SK-N-SH (cell line): ENCODE data around the gene PREPL. TPM values are rescaled to one million over a fixed set of nuclear protein-coding genes. Genes with fewer than 3 reads are reported as not detected.

Experiments used
- CTCF ChIA-PET: fragments of 300-600, 350-600 bp; formaldehyde crosslinking; extraction: SDS; loops from one replicate; lab custom pipeline; 2021; lab: Yijun Ruan, JAX
- POLR2A ChIA-PET: fragments of 350-600 bp; sonication (Branson Sonifier 250); formaldehyde crosslinking; extraction: SDS; loops from one replicate; lab custom pipeline; 2020; ENCODE audit warnings: antibody characterized with exemption, inconsistent platforms; lab: Yijun Ruan, JAX
- DNase-seq: peaks from one replicate; pipeline ENCODE4 v3.0.0; 2012
- H2AFZ ChIP-seq: fragments of 200-600 bp; sonication (generic); 2 replicates; pipeline ENCODE4 v1.8.1; 2016; ENCODE audit warnings: antibody characterized with exemption, mild to moderate bottlenecking, low read depth
- H3F3A ChIP-seq: fragments of 200-600 bp; sonication (generic); replicated peaks from 2 replicates; pipeline ENCODE3; 2016; ENCODE audit warnings: antibody characterized with exemption, mild to moderate bottlenecking; ENCODE audit not compliant: insufficient read depth
- H3K27ac ChIP-seq, 2 experiments: fragments of 200-500 bp in 1 of 2; fragments of 200-600 bp in 1 of 2; sonication (Bioruptor generic) in 1 of 2; sonication (generic), shearing (Covaris generic) in 1 of 2; 2 replicates each; pipeline versions ENCODE4 v1.5.1 to v1.6.1; 2014 to 2016; ENCODE audit warnings: low read depth in 2 of 2, inconsistent platforms in 1 of 2, low read length in 1 of 2, mild to moderate bottlenecking in 1 of 2, mixed read lengths in 1 of 2
- H3K27me3 ChIP-seq: fragments of 200-600 bp; sonication (generic), shearing (Covaris generic); 2 replicates; pipeline ENCODE4 v1.6.1; 2016; ENCODE audit warnings: mixed run types; ENCODE audit not compliant: insufficient read depth
- H3K36me3 ChIP-seq, 2 experiments: fragments of 200-500 bp in 1 of 2; fragments of 200-600 bp in 1 of 2; sonication (Bioruptor generic) in 1 of 2; sonication (generic) in 1 of 2; replicated peaks in 1 of 2; 2 replicates each; pipeline versions ENCODE3 to v1.5.1; 2014 to 2016; ENCODE audit warnings: low read length in 1 of 2, mild to moderate bottlenecking in 1 of 2; ENCODE audit not compliant: insufficient read depth in 2 of 2, control insufficient read depth in 1 of 2
- H3K4me1 ChIP-seq, 2 experiments: fragments of 200-500 bp in 1 of 2; fragments of 200-600 bp in 1 of 2; sonication (Bioruptor generic) in 1 of 2; sonication (generic), shearing (Covaris generic) in 1 of 2; 2 replicates each; pipeline versions ENCODE4 v1.5.1 to v1.6.1; 2014 to 2016; ENCODE audit warnings: low read depth in 1 of 2, low read length in 1 of 2, mixed run types in 1 of 2; ENCODE audit not compliant: insufficient read depth in 2 of 2, control insufficient read depth in 1 of 2
- H3K4me2 ChIP-seq: fragments of 200-600 bp; sonication (generic), shearing (Covaris generic); 2 replicates; pipeline ENCODE4 v1.6.1; 2017; ENCODE audit warnings: mixed run types
- H3K4me3 ChIP-seq, 2 experiments: fragments of 200-500 bp in 1 of 2; fragments of 200-600 bp in 1 of 2; sonication (Bioruptor generic) in 1 of 2; sonication (generic), shearing (Covaris generic) in 1 of 2; 2 replicates each; pipeline versions ENCODE4 v1.5.1 to v1.8.1; 2014 to 2016; ENCODE audit warnings: low read depth in 2 of 2, inconsistent platforms in 1 of 2, low read length in 1 of 2, mild to moderate bottlenecking in 1 of 2, mixed read lengths in 1 of 2, moderate library complexity in 1 of 2
- H3K79me2 ChIP-seq: fragments of 200-600 bp; sonication (generic); 2 replicates; pipeline ENCODE4 v1.8.1; 2017; ENCODE audit warnings: mild to moderate bottlenecking; ENCODE audit not compliant: insufficient read depth
- H3K9ac ChIP-seq: fragments of 200-600 bp; sonication (generic); 2 replicates; pipeline ENCODE4 v1.6.1; 2017; ENCODE audit warnings: mixed run types
- H3K9me2 ChIP-seq: fragments of 200-600 bp; sonication (generic); 2 replicates; pipeline ENCODE4 v1.6.1; 2017; ENCODE audit warnings: mixed run types
- H3K9me3 ChIP-seq: fragments of 200-600 bp; sonication (generic); 2 replicates; pipeline ENCODE4 v1.6.1; 2017; ENCODE audit warnings: mixed run types, mild to moderate bottlenecking, moderate library complexity
- H4K20me1 ChIP-seq: fragments of 200-600 bp; sonication (generic); 2 replicates; pipeline ENCODE4 v1.6.1; 2017; ENCODE audit warnings: mild to moderate bottlenecking, mixed run types; ENCODE audit not compliant: insufficient read depth
- EP300 ChIP-seq, 2 experiments: IDR thresholded peaks; 2 replicates each; pipeline versions ENCODE4 v1.4.0 to v1.6.1; 2012; ENCODE audit warnings: borderline replicate concordance in 1 of 2, low read depth in 1 of 2, low read length in 1 of 2
- RAD21 ChIP-seq: IDR thresholded peaks from 2 replicates; pipeline ENCODE4 v1.6.1; 2012; ENCODE audit warnings: mild to moderate bottlenecking, low read length
- RFX5 ChIP-seq: IDR thresholded peaks from 2 replicates; pipeline ENCODE4 v1.6.1; 2012; ENCODE audit warnings: mild to moderate bottlenecking, improper control_type of control experiment, low read length
- SIN3A ChIP-seq: IDR thresholded peaks from 2 replicates; pipeline ENCODE4 v1.6.1; 2012; ENCODE audit warnings: low read depth, mild to moderate bottlenecking, low read length, moderate library complexity, borderline replicate concordance
- TAF1 ChIP-seq: IDR thresholded peaks from 2 replicates; pipeline ENCODE4 v1.6.1; 2012; ENCODE audit warnings: low read depth, mild to moderate bottlenecking, low read length, moderate library complexity, borderline replicate concordance
- TEAD4 ChIP-seq: IDR thresholded peaks from 2 replicates; pipeline ENCODE4 v1.4.0; 2012; ENCODE audit warnings: mild to moderate bottlenecking, borderline replicate concordance; ENCODE audit not compliant: insufficient read depth
- WGBS: methylation state at CpG from one replicate; pipeline ENCODE4 v1.1.6; 2017; ENCODE audit warnings: low lambda C conversion rate; 5-methylcytosine and 5-hydroxymethylcytosine counted together
- polyA plus RNA-seq, 3 experiments: library from polyadenylated mRNA; depleted of rRNA; stranded (reverse); fragments of >200 nt; gene quantifications; 2 replicates each; pipeline ENCODE4 v1.2.3, GENCODE V29; 2012
- TF ChIP-seq, protein P1 (sequence below): fragments of 150-350 bp; IDR thresholded peaks from 2 replicates; pipeline ENCODE4 v1.6.1; 2017; ENCODE audit warnings: antibody characterized with exemption, low read length, low read depth, borderline replicate concordance
- TF ChIP-seq, protein P2 (sequence below): IDR thresholded peaks from 2 replicates; pipeline ENCODE4; 2012
- TF ChIP-seq, protein P3 (sequence below): IDR thresholded peaks from 2 replicates; pipeline ENCODE4 v1.4.0; 2012; ENCODE audit warnings: low read depth, borderline replicate concordance

PREPL gene
- polyA plus RNA-seq, 1 of the 3 experiments (the other 2 are of a cell fraction), result 22.6 TPM

DNA sequence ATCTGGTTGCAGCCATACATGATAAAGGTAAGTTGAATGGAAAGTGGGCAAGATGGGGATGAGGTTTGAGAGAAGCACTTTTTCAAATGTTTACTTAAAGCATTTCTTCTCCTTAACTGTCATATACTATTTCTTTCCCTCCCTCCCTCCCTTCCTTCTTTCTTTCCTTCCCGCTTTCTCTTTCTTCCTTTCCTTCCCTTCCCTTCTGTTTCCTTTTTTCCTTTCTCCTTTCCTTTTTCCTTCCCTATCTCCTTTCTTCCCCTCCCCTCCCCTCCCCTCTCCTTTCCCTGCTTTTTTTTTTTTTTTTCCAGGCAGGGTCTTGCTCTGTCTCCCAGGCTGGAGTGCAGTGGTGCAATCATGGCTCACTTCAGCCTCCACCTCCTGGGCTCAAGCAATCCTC, 80.4 kb downstream of the PREPL start:
- 0 out of 2 replicates have a peak, but pooled peaks cover 4% of the 10 kb centered on the region for H3K27me3 ChIP-seq
- no peak overlapping the region for H2AFZ ChIP-seq
- H3K9ac ChIP-seq, result no peak overlapping the region
- no peak for DNase-seq
- H3K36me3 ChIP-seq, result no peaks in the 10 kb centered on the region
- no peaks in the 10 kb centered on the region for H4K20me1 ChIP-seq
- H3K27ac ChIP-seq, result no peak overlapping the region
- CTCF ChIA-PET, result interaction anchor here (0.6 to 2.2 kb wide), 4 partner anchors 11 to 403 kb away, joined by 3 to 11 read pairs (median 4); no protein-coding TSS in a partner anchor
- WGBS, result 84% methylated on average over 1 of the region's 1 CpG
- H3K9me2 ChIP-seq, result no peaks in the 10 kb centered on the region
- H3K4me1 ChIP-seq, result no peaks in the 10 kb centered on the region
- POLR2A ChIA-PET, result no interaction called here
- no peaks in the 10 kb centered on the region for H3F3A ChIP-seq
- TF ChIP-seq, protein P1, sequence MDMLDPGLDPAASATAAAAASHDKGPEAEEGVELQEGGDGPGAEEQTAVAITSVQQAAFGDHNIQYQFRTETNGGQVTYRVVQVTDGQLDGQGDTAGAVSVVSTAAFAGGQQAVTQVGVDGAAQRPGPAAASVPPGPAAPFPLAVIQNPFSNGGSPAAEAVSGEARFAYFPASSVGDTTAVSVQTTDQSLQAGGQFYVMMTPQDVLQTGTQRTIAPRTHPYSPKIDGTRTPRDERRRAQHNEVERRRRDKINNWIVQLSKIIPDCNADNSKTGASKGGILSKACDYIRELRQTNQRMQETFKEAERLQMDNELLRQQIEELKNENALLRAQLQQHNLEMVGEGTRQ, result no peak
- TF ChIP-seq RFX5, result no peak
- no peak for TF ChIP-seq TAF1
- TF ChIP-seq RAD21, result no peak
- TF ChIP-seq, protein P2, sequence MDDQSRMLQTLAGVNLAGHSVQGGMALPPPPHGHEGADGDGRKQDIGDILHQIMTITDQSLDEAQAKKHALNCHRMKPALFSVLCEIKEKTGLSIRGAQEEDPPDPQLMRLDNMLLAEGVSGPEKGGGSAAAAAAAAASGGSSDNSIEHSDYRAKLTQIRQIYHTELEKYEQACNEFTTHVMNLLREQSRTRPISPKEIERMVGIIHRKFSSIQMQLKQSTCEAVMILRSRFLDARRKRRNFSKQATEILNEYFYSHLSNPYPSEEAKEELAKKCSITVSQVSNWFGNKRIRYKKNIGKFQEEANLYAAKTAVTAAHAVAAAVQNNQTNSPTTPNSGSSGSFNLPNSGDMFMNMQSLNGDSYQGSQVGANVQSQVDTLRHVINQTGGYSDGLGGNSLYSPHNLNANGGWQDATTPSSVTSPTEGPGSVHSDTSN, result no peak
- no peak for TF ChIP-seq SIN3A
- no peak for TF ChIP-seq TEAD4
- no peak for TF ChIP-seq EP300 (IDR thresholded peaks at IDR 0.05; ENCODE audit: borderline replicate concordance in 1 of 2, low read depth in 1 of 2, low read length in 1 of 2)
- no peak overlapping the region for H3K4me2 ChIP-seq
- H3K4me3 ChIP-seq, result no peak overlapping the region
- no peaks in the 10 kb centered on the region for H3K79me2 ChIP-seq
- H3K9me3 ChIP-seq, result no peaks in the 10 kb centered on the region

DNA sequence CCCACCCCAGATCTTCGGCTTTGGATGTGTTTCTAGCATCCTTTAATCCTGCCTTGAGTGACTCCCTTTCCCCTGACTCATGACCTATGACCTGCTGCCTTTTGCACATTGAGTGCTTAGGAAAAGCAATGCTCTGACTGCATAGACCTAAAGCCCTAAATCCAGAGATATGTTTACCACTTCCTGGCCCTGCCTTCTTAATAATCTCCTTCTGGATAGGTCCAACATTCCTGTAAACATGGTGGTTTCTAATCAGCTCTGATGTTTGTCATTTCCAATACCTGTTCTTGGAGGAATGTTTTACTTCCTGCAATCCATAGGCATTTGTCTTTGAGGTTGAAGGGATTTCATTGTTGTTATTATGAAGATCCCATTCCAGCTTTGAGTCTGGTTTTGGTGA, 83.8 kb downstream of the PREPL start:
- CTCF ChIA-PET, result interaction anchor here (1.2 to 1.8 kb wide), 3 partner anchors 10 to 234 kb away, joined by 3 to 6 read pairs (median 4); no protein-coding TSS in a partner anchor
- H3K36me3 ChIP-seq, result no peaks in the 10 kb centered on the region
- H2AFZ ChIP-seq, result no peak overlapping the region
- no peak for DNase-seq
- H3K27me3 ChIP-seq, result no peaks in the 10 kb centered on the region
- no peaks in the 10 kb centered on the region for H4K20me1 ChIP-seq
- H3K4me3 ChIP-seq, result no peak overlapping the region
- H3K9ac ChIP-seq, result no peak overlapping the region
- H3K79me2 ChIP-seq, result no peaks in the 10 kb centered on the region
- no peaks in the 10 kb centered on the region for H3F3A ChIP-seq
- no peak overlapping the region for H3K27ac ChIP-seq
- H3K9me3 ChIP-seq, result no peaks in the 10 kb centered on the region
- POLR2A ChIA-PET, result no interaction called here
- no peaks in the 10 kb centered on the region for H3K9me2 ChIP-seq
- H3K4me1 ChIP-seq, result no peaks in the 10 kb centered on the region
- TF ChIP-seq, protein P3, sequence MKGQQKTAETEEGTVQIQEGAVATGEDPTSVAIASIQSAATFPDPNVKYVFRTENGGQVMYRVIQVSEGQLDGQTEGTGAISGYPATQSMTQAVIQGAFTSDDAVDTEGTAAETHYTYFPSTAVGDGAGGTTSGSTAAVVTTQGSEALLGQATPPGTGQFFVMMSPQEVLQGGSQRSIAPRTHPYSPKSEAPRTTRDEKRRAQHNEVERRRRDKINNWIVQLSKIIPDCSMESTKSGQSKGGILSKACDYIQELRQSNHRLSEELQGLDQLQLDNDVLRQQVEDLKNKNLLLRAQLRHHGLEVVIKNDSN, result no peak
- TF ChIP-seq, all 33 proteins: peak for 0
- WGBS, result 25% methylated on average over 1 of the region's 1 CpG
- no peak overlapping the region for H3K4me2 ChIP-seq
